Esophagus squamous epithelium (tissue), 4 donors: ENCODE measurements around the gene DLGAP4.

ENCODE experiments used
- CTCF ChIP-seq, 6 experiments: fragments of 450-650 bp in 4 of 6; fragments of 200-600 bp in 2 of 6; sonication (generic) in 2 of 6; IDR thresholded peaks; one replicate each; pipeline ENCODE4 v1.5.1; 2016 to 2019; ENCODE audit warnings: antibody characterized with exemption in 6 of 6, mild to moderate bottlenecking in 4 of 6, moderate library complexity in 4 of 6
- POLR2A ChIP-seq, 4 donors: fragments of 450-650 bp; IDR thresholded peaks; one replicate each; pipeline ENCODE4 v1.6.1; 2017; ENCODE audit warnings: antibody characterized with exemption in 4 of 4, mild to moderate bottlenecking in 4 of 4, moderate library complexity in 3 of 4

- TF ChIP-seq POLR2A (IDR thresholded peaks at IDR 0.05), result no peak
- no peak for TF ChIP-seq CTCF (IDR thresholded peaks at IDR 0.05)
Measured at GRCh38 chr20:36569847-36570429, 263.8 kb downstream of the DLGAP4 start.
